ENCODE results near the gene KIF26B.

Gene KIF26B

DNA sequence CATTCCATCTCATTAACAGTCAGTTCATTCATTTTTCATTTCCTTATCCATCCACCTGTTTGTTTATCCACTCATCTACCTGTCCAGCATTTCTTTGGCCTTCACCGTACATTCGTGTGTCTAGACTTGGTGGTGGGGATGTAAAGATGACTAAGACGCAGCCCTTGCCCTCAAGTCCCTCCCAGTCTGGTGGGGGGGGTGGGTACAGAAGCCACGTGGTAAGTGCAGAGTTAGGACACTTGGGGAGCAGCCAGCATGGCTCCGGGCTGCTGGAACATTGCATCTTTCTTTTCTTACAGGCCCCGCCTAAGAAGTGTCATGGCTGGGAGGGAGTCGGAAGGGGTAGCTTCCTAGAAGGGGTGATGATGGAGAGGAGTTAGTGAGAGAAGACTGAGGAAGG, 17.2 kb downstream of the KIF26B start:
- TF ChIP-seq CTCF (conservative IDR thresholded peaks at IDR 0.05; ENCODE audit: low read depth, low read length) = no peak

DNA sequence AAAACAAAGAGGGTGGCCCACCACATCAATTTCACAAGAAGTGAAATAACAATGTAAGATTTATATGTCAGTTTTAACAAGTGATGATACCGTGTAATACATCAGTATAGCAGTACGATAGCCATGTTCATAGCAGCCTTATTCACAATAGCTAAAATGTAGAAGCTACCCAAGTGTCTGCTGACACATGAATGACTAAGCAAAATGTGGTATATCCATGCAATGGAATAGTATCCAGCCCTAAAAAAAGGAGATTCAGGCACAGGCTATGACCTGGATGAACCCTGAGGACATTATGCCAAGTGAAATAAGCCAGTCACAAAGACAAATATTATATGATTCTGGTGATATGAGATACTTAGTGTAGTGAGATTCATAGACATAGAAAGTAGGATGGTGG, 18.0 kb downstream of the KIF26B start:
- TF ChIP-seq CTCF (conservative IDR thresholded peaks at IDR 0.05; ENCODE audit: low read depth, low read length) = no peak

More for the DNA sequence above, 17.2 kb downstream of the KIF26B start:
- DNase-seq (ENCODE audit: low read depth) = peak; percentile 53
- no peak overlapping the region for H3K4me3 ChIP-seq (ENCODE audit: low read depth, low read length)

DNA sequence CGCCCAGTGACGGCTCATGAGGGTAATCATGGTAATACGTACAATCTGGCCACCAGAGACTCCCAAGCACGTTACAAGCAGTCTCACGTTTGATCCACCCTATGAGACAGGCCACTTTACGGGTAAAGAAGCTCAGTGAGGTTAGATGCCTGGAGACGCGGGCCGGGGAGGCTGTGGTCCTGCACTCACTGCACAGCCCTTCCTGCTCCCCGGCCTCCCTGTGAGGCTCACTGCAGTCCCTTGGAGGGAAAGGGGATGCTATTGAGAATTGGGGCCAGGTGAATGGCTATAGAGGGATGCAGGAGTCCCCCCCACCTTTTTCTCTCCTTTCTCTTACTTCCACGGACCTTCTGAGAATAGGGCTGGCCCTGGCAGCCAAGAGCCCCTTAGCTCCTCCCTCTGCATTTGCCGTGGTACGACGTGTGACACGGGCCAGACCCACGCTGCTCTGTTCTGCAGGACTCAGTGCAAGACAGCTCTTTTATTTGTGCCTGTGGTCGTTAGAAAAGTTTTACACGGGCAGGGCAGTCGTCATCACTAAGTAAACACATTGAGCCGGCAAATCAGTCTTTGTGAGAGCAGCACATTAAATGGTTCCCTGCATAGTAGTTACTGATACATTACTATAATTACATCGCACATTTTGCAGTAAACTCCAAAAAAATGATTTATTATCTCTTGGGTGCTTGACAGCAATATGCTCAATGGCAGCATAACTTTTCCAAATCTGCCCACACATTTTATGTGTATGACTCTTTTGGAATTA, 18.8 kb downstream of the KIF26B start:
- no peak for DNase-seq (ENCODE audit: low read depth)
- no peak for TF ChIP-seq CTCF (conservative IDR thresholded peaks at IDR 0.05; ENCODE audit: low read depth, low read length)
- no peak overlapping the region for H3K4me3 ChIP-seq (ENCODE audit: low read depth, low read length)

More for the DNA sequence above, 18.0 kb downstream of the KIF26B start:
- no peak overlapping the region for H3K4me3 ChIP-seq (ENCODE audit: low read depth, low read length)
- DNase-seq (ENCODE audit: low read depth) = no peak

GRCh38 chr1:245177071-245177900, 22.5 kb downstream of the KIF26B start:
- H3K4me3 ChIP-seq (ENCODE audit: low read depth, low read length) = no peak overlapping the region
- no peak for TF ChIP-seq CTCF (conservative IDR thresholded peaks at IDR 0.05; ENCODE audit: low read depth, low read length)

DNA sequence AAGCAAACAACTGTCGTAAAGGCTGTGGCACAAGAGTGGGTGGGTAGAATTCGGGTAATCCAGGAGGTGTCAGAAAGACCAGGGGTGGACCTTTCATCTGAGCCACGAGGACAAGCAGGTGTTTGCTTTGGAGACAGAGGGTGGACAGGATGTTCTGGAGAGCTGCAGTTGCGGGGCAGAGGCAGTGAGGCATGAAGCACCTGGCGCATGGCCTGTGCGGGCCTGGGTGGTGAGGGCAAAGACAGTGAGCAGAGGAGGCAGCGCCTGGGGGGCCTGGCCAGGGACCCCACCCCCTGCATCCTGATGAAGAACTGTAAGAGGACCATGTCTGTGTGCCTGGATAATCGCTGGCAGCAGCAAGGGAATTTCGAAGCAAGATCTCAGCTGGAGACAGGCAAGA, 24.9 kb downstream of the KIF26B start:
- no peak for TF ChIP-seq CTCF (conservative IDR thresholded peaks at IDR 0.05; ENCODE audit: low read depth, low read length)
- no peak for DNase-seq (ENCODE audit: low read depth)
- no peak overlapping the region for H3K4me3 ChIP-seq (ENCODE audit: low read depth, low read length)

More at GRCh38 chr1:245177071-245177900, 22.5 kb downstream of the KIF26B start:
- no peak for DNase-seq (ENCODE audit: low read depth)

DNA sequence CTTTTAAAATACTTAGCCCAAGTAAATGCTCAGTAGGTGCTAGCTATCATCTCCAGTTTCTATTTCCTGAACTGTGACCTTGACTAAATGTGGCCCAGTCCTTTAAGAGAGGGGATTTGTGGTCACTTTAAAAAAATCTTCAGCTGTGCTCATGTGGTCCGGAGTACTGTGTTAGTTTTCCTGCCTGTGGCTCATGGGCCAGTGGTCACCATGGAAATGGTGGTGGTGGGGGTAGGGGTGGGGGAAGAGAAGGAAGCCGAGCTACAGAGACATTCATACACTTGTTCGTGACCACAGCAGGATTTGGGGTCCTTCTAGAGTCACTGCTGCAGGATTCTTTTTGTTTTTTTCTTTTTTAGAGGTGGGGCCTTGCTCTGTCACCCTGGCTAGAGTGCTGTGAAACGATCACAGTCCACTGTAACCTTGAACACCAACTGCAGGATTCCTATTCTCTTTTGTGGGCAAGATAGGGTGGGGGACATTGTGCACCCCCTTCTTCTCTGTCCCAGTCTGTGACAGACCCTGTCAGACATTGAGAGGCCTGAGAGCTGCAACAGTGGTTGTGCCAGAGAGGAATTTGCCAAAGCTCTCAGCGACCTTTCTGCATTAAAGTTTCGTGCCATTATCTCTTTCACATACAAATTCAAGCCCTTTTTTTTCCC, 25.8 kb downstream of the KIF26B start:
- TF ChIP-seq CTCF (conservative IDR thresholded peaks at IDR 0.05; ENCODE audit: low read depth, low read length) = no peak
- DNase-seq (ENCODE audit: low read depth) = no peak

More for the DNA sequence above, 25.8 kb downstream of the KIF26B start:
- H3K4me3 ChIP-seq (ENCODE audit: low read depth, low read length) = no peak overlapping the region
